H9 (cell line): ENCODE data around the gene SNX21. TPM values are rescaled to one million over a fixed set of nuclear protein-coding genes. Genes with fewer than 3 reads are reported as not detected.
"Not testable (repeated sequence)": the region's sequence is repeated elsewhere in the genome, so short reads cannot be mapped to it uniquely, and the experiment has no call there.

Source experiments
- DNase-seq: peaks from one replicate; pipeline ENCODE4 v3.0.0-alpha.2; 2017
- H2AFZ ChIP-seq: one replicate; pipeline ENCODE4 v1.6.1; 2013; ENCODE audit warnings: mild to moderate bottlenecking, low read length, control low read depth, moderate library complexity
- H2AK5ac ChIP-seq: 2 replicates; pipeline ENCODE4 v1.6.1; 2013; ENCODE audit warnings: low read length, control low read depth, mixed read lengths; ENCODE audit not compliant: insufficient read length
- H2BK120ac ChIP-seq: one replicate; pipeline ENCODE4 v1.6.1; 2013; ENCODE audit warnings: low read depth, mild to moderate bottlenecking, low read length, control low read depth, inconsistent platforms; ENCODE audit not compliant: poor library complexity, severe bottlenecking
- H2BK12ac ChIP-seq: 2 replicates; pipeline ENCODE4 v1.6.1; 2013; ENCODE audit warnings: low read length, control low read depth, mixed read lengths, low read depth; ENCODE audit not compliant: insufficient read length
- H2BK15ac ChIP-seq: 2 replicates; pipeline ENCODE4 v1.6.1; 2013; ENCODE audit warnings: low read depth, low read length, control low read depth
- H2BK20ac ChIP-seq: one replicate; pipeline ENCODE4 v1.6.1; 2013; ENCODE audit warnings: low read depth, mild to moderate bottlenecking, low read length, control low read depth, inconsistent platforms; ENCODE audit not compliant: poor library complexity, severe bottlenecking
- H2BK5ac ChIP-seq: 2 replicates; pipeline ENCODE4 v1.6.1; 2013; ENCODE audit warnings: low read length, control low read depth, mixed read lengths; ENCODE audit not compliant: insufficient read length
- H3K14ac ChIP-seq: 2 replicates; pipeline ENCODE4 v1.6.1; 2013; ENCODE audit warnings: low read length, control low read depth; ENCODE audit not compliant: insufficient read depth
- H3K18ac ChIP-seq: 2 replicates; pipeline ENCODE4 v1.6.1; 2013; ENCODE audit warnings: low read depth, mild to moderate bottlenecking, mixed read lengths, low read length, control low read depth; ENCODE audit not compliant: insufficient read length
- H3K23ac ChIP-seq: 2 replicates; pipeline ENCODE4 v1.6.1; 2013; ENCODE audit warnings: low read length, control low read depth, mixed read lengths, low read depth; ENCODE audit not compliant: insufficient read length
- H3K23me2 ChIP-seq: 2 replicates; pipeline ENCODE4 v1.6.1; 2013; ENCODE audit warnings: low read depth, mild to moderate bottlenecking, mixed read lengths, low read length, control low read depth; ENCODE audit not compliant: insufficient read length, poor library complexity, severe bottlenecking
- H3K27ac ChIP-seq: 2 replicates; pipeline ENCODE4 v1.5.1; 2013; ENCODE audit warnings: low read length, control low read depth, mixed read lengths, low read depth; ENCODE audit not compliant: insufficient read length
- H3K27me3 ChIP-seq: 2 replicates; pipeline ENCODE4 v1.6.1; 2013; ENCODE audit warnings: low read length, control low read depth, inconsistent platforms; ENCODE audit not compliant: insufficient read depth
- H3K4ac ChIP-seq: 2 replicates; pipeline ENCODE4 v1.6.1; 2013; ENCODE audit warnings: low read depth, mild to moderate bottlenecking, control low read depth, inconsistent platforms, low read length, moderate library complexity
- H3K4me1 ChIP-seq: 2 replicates; pipeline ENCODE4 v1.6.1; 2013; ENCODE audit warnings: low read length, control low read depth, inconsistent platforms; ENCODE audit not compliant: insufficient read depth
- H3K4me2 ChIP-seq: 2 replicates; pipeline ENCODE4 v1.6.1; 2013; ENCODE audit warnings: low read length, control low read depth, mixed read lengths; ENCODE audit not compliant: insufficient read length, insufficient read depth
- H3K56ac ChIP-seq: 2 replicates; pipeline ENCODE4 v1.6.1; 2013; ENCODE audit warnings: low read depth, mild to moderate bottlenecking, mixed read lengths, low read length, control low read depth; ENCODE audit not compliant: insufficient read length
- H3K79me1 ChIP-seq: 2 replicates; pipeline ENCODE4 v1.6.1; 2013; ENCODE audit warnings: low read depth, mild to moderate bottlenecking, moderate library complexity, low read length, control low read depth, inconsistent platforms; ENCODE audit not compliant: insufficient read depth, poor library complexity, severe bottlenecking
- H3K79me2 ChIP-seq: 2 replicates; pipeline ENCODE4 v1.6.1; 2013; ENCODE audit warnings: low read length, control low read depth, inconsistent platforms; ENCODE audit not compliant: insufficient read depth
- H3K9ac ChIP-seq: 2 replicates; pipeline ENCODE4 v1.6.1; 2013; ENCODE audit warnings: low read length, control low read depth, mixed read lengths; ENCODE audit not compliant: insufficient read length; ENCODE audit errors: extremely low read depth
- H3K9me3 ChIP-seq: one replicate; pipeline ENCODE4 v1.6.1; 2013; ENCODE audit warnings: low read depth, low read length, inconsistent platforms; ENCODE audit not compliant: control insufficient read depth
- H3T11ph ChIP-seq: one replicate; pipeline ENCODE4 v1.6.1; 2013; ENCODE audit warnings: mild to moderate bottlenecking, low read length, control low read depth, inconsistent platforms
- H4K20me1 ChIP-seq: one replicate; pipeline ENCODE4 v1.6.1; 2013; ENCODE audit not compliant: control insufficient read depth, insufficient read length, insufficient read depth
- H4K5ac ChIP-seq: 2 replicates; pipeline ENCODE4 v1.6.1; 2013; ENCODE audit warnings: low read depth, mild to moderate bottlenecking, mixed read lengths, low read length, control low read depth; ENCODE audit not compliant: insufficient read length
- H4K8ac ChIP-seq: replicated peaks from 2 replicates; pipeline ENCODE4 v1.6.1; 2013; ENCODE audit warnings: low read length, control low read depth, mixed read lengths, low read depth; ENCODE audit not compliant: insufficient read length
- H4K91ac ChIP-seq: 2 replicates; pipeline ENCODE4 v1.6.1; 2013; ENCODE audit warnings: low read depth, mild to moderate bottlenecking, moderate library complexity, mixed read lengths, low read length, control low read depth; ENCODE audit not compliant: insufficient read length
- H3K27ac Mint-ChIP-seq, 3 experiments: 2 replicates in 2 of 3; 3 replicates in 1 of 3; pipeline ENCODE4 v1.8.0; 2020 to 2021; ENCODE audit warnings: mixed read lengths in 3 of 3, mild to moderate bottlenecking in 1 of 3, moderate library complexity in 1 of 3
- H3K27me3 Mint-ChIP-seq: 2 replicates; pipeline ENCODE4 v1.8.0; 2021; ENCODE audit warnings: low read depth, mild to moderate bottlenecking, moderate library complexity, mixed read lengths
- H3K36me3 Mint-ChIP-seq, 3 experiments: 2 replicates in 2 of 3; 3 replicates in 1 of 3; pipeline ENCODE4 v1.8.0; 2020 to 2021; ENCODE audit warnings: low read depth in 3 of 3, mixed read lengths in 3 of 3; ENCODE audit not compliant: insufficient read depth in 1 of 3
- H3K4me1 Mint-ChIP-seq, 2 experiments: 2 replicates each; pipeline ENCODE4 v1.8.0; 2020; ENCODE audit warnings: mixed read lengths in 2 of 2
- H3K4me3 Mint-ChIP-seq, 2 experiments: 2 replicates in 1 of 2; 3 replicates in 1 of 2; pipeline ENCODE4 v1.8.0; 2020 to 2021; ENCODE audit warnings: mild to moderate bottlenecking in 2 of 2, mixed read lengths in 2 of 2, moderate library complexity in 1 of 2
- H3K9me3 Mint-ChIP-seq, 2 experiments: 2 replicates in 1 of 2; 3 replicates in 1 of 2; pipeline ENCODE4 v1.8.0; 2020; ENCODE audit warnings: mild to moderate bottlenecking in 2 of 2, mixed read lengths in 2 of 2, moderate library complexity in 1 of 2
- CTCF ChIP-seq: fragments of 200-600 bp; sonication (generic); conservative IDR thresholded peaks from 3 replicates; pipeline ENCODE4 v1.8.0; 2021; ENCODE audit warnings: antibody characterized with exemption, mild to moderate bottlenecking
- WGBS: extraction: QIAGEN DNeasy Blood & Tissue Kit; methylation state at CpG from one replicate; pipeline ENCODE4 v1.1.7; 2013; ENCODE audit warnings: missing lambda C conversion rate, low lambda C conversion rate, mixed read lengths; ENCODE audit not compliant: insufficient read length; ENCODE audit errors: extremely low coverage; 5-methylcytosine and 5-hydroxymethylcytosine counted together
- total RNA-seq: library from RNA; stranded (reverse); gene quantifications from 2 replicates; pipeline ENCODE4 v1.2.1, GENCODE V29; 2021

Gene SNX21
- total RNA-seq, 1 experiment from 2014 or later = 20.5 TPM

DNA sequence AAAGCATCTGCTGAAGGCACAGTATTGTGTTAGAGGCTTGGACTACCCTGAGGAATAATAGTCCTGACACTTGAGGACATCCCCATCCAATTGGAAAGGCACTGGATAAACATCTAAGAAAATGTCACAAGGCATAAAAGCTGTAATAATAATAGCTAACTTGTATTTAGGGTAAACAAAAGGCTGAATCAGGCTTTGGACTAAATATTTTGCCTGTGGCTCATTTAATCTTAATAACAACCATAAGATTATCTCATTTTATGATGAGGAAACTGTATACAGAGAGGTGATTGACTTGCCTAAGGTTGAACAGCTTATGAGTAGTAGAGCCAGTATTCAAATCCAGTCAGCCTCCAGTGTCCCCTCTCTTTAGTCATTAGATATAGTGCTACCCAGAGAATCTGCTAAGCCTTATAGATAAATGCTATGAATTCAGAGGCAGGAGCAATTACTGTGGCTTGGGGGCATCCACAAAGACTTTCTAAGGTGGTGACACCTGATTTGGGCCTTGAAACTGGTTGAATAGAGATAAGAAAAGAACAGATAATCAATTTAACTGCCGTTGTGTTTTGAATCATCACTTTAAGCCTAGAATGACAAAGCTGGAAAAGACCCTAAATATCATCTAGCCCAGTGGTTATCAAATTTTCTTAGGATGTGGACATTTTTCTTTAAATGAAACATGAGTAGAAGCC is 40.0 kb downstream of the SNX21 start:
- no CpG with 5 or more reads among the region's 1 CpG for WGBS
- H4K5ac ChIP-seq = no peak overlapping the region
- H3K4ac ChIP-seq = no peak overlapping the region
- DNase-seq = no peak
- H3K9ac ChIP-seq = no peak overlapping the region
- no peak overlapping the region for H3K27ac ChIP-seq
- no peaks in the 10 kb centered on the region for H3K79me1 ChIP-seq
- no peak overlapping the region for H2BK120ac ChIP-seq
- H4K91ac ChIP-seq = no peak overlapping the region
- H3K23ac ChIP-seq = no peak overlapping the region
- H3K14ac ChIP-seq = no peak overlapping the region
- no peak overlapping the region for H3T11ph ChIP-seq
- no peak overlapping the region for H2BK20ac ChIP-seq
- H3K9me3 ChIP-seq = no peaks in the 10 kb centered on the region
- no peaks in the 10 kb centered on the region; the same call in 1 of the 2 replicates for H3K4me1 ChIP-seq
- no peak overlapping the region for H4K8ac ChIP-seq
- Mint-ChIP-seq H3K27ac (no peak overlapping the region), H3K27me3 (no peaks in the 10 kb centered on the region), H3K36me3 (peaks cover 0 to 12% (median 0%) of the 10 kb centered on the region in 3 experiments; a peak in 3 of 7 replicates), H3K4me3 (no peak overlapping the region), H3K9me3 (no peaks in the 10 kb centered on the region), H3K4me1 (no peaks in the 10 kb centered on the region)
- H3K56ac ChIP-seq = no peak overlapping the region
- no peak for TF ChIP-seq CTCF
- H2BK5ac ChIP-seq = no peak overlapping the region
- H3K27me3 ChIP-seq = no peaks in the 10 kb centered on the region
- no peak overlapping the region for H2BK12ac ChIP-seq
- no peak overlapping the region for H3K18ac ChIP-seq
- no peaks in the 10 kb centered on the region for H3K79me2 ChIP-seq
- no peak overlapping the region for H2AK5ac ChIP-seq
- H4K20me1 ChIP-seq = no peaks in the 10 kb centered on the region
- no peak overlapping the region for H2BK15ac ChIP-seq
- H2AFZ ChIP-seq = no peak overlapping the region
- no peaks in the 10 kb centered on the region for H3K23me2 ChIP-seq
- no peak overlapping the region for H3K4me2 ChIP-seq

DNA sequence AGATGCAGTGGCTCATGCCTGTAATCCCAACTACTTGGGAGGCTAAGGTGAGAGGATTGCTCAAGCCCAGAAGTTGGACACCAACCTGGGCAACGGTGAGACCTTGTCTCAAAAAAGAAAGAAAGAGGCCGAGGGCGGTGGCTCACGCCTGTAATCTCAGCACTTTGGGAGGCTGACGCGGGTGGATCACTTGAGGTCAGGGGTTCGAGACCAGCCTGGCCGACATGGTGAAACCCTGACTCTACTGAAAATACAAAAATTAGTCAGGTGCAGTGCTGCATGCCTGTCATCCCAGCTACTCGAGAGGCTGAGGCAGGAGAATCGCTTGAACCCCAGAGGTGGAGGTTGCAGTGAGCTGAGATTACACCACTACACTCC is 40.5 kb downstream of the SNX21 start:
- not testable (repeated sequence) for H3K4ac ChIP-seq, H3K4me1 Mint-ChIP-seq, H2AFZ ChIP-seq, H3K27me3 ChIP-seq, H3K4me1 ChIP-seq, H3K18ac ChIP-seq, H2BK20ac ChIP-seq, DNase-seq, H2AK5ac ChIP-seq, H3K4me3 Mint-ChIP-seq, H3K79me1 ChIP-seq, H2BK5ac ChIP-seq, H3K9me3 Mint-ChIP-seq, H4K8ac ChIP-seq, H3K79me2 ChIP-seq, H4K5ac ChIP-seq, H3T11ph ChIP-seq, H3K4me2 ChIP-seq, H3K14ac ChIP-seq, H3K23me2 ChIP-seq, H3K23ac ChIP-seq, H3K9me3 ChIP-seq, H4K91ac ChIP-seq, H3K27ac ChIP-seq, H2BK15ac ChIP-seq, H3K9ac ChIP-seq, H3K56ac ChIP-seq, H3K27ac Mint-ChIP-seq, H3K27me3 Mint-ChIP-seq, H2BK120ac ChIP-seq, H2BK12ac ChIP-seq, H4K20me1 ChIP-seq
- H3K36me3 Mint-ChIP-seq = peaks cover 0 to 12% (median 0%) of the 10 kb centered on the region in 3 experiments; a peak in 3 of 7 replicates
- no CpG with 5 or more reads among the region's 10 CpGs for WGBS
